Tibial nerve (tissue), 4 donors: ENCODE measurements around the gene SHC2.

Experiments
- EP300 ChIP-seq, 2 donors: sonication (generic); formaldehyde crosslinking; IDR thresholded peaks; one replicate each; pipeline ENCODE4 v1.6.1; 2017; ENCODE audit warnings: antibody characterized with exemption in 2 of 2, mild to moderate bottlenecking in 1 of 2
- TF ChIP-seq, protein P1 (sequence below), 5 experiments: fragments of 200-600 bp in 3 of 5; fragments of 450-650 bp in 2 of 5; sonication (generic) in 3 of 5; IDR thresholded peaks; one replicate each; pipeline ENCODE4 v1.5.1; 2016 to 2019; ENCODE audit warnings: antibody characterized with exemption in 5 of 5, mild to moderate bottlenecking in 3 of 5, moderate library complexity in 2 of 5

DNA sequence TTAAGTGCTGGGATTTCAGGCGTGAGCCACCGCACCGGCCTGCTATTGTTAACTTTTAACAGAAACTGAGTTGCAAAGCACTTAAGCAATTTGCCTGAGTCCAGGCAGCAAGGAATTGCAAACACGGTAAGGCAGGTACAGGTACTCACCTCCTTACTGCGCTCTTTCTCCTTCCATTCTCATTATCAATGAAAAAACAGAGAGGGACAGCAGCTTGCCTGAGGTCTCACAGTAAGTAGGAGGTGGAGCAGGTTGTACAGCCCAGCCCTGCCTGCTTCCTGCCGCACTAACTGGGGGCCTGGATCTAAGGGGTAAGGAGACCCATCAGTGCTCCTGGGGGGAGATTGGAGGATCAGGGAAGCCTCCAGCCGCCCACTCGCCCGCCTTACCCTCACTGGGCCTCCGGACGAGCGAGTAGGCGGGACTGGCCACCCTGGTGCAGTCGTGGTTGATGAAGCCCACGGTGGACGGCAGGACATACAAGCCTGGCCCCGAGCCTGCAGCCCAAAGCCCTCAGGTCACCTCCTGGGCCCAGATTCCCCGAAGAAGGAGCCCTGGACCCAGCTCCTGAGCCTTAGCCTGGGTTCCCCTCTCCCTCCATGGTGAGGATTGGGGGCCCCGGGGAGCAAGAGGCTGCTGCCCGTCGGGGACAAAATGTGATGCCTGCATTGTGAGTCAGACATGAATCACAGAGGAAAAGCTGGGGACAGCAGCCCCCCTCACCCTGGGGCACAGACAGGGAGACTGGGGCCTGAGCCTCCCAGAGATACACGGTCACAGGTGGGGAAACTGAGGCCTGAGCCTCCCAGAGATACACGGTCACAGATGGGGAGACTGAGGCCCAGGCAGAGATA is 11.4 kb upstream of the SHC2 start:
- TF ChIP-seq, protein P1, sequence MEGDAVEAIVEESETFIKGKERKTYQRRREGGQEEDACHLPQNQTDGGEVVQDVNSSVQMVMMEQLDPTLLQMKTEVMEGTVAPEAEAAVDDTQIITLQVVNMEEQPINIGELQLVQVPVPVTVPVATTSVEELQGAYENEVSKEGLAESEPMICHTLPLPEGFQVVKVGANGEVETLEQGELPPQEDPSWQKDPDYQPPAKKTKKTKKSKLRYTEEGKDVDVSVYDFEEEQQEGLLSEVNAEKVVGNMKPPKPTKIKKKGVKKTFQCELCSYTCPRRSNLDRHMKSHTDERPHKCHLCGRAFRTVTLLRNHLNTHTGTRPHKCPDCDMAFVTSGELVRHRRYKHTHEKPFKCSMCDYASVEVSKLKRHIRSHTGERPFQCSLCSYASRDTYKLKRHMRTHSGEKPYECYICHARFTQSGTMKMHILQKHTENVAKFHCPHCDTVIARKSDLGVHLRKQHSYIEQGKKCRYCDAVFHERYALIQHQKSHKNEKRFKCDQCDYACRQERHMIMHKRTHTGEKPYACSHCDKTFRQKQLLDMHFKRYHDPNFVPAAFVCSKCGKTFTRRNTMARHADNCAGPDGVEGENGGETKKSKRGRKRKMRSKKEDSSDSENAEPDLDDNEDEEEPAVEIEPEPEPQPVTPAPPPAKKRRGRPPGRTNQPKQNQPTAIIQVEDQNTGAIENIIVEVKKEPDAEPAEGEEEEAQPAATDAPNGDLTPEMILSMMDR (IDR thresholded peaks at IDR 0.05): no peak
- no peak for TF ChIP-seq EP300 (IDR thresholded peaks at IDR 0.05)
